GM12801 (cell line): ENCODE data around the gene ANKHD1.

ENCODE experiments used
- CTCF ChIP-seq: IDR thresholded peaks from one replicate; pipeline ENCODE4 v1.5.1; 2011; ENCODE audit warnings: control low read depth; ENCODE audit not compliant: insufficient read length; ENCODE audit errors: extremely low read depth

Gene ANKHD1

GRCh38 chr5:140382866-140383265, 18.8 kb upstream of the ANKHD1 start:
- TF ChIP-seq CTCF, result no peak

- no peak for TF ChIP-seq CTCF
Observed at GRCh38 chr5:140383300-140383699, 18.3 kb upstream of the ANKHD1 start.

- TF ChIP-seq CTCF, result no peak
Observed at GRCh38 chr5:140388052-140388451, 13.6 kb upstream of the ANKHD1 start.

GRCh38 chr5:140391312-140391711, 10.3 kb upstream of the ANKHD1 start:
- no peak for TF ChIP-seq CTCF

GRCh38 chr5:140391732-140392131, 9.9 kb upstream of the ANKHD1 start:
- TF ChIP-seq CTCF, result no peak

GRCh38 chr5:140393738-140394137, 7.9 kb upstream of the ANKHD1 start:
- TF ChIP-seq CTCF, result no peak

GRCh38 chr5:140398379-140398811, 3.2 kb upstream of the ANKHD1 start:
- no peak for TF ChIP-seq CTCF
